Measurements from ENCODE around the gene KLK11. TPM values are rescaled to one million over a fixed set of nuclear protein-coding genes. Genes with fewer than 3 reads are reported as not detected.

Gene KLK11
- total and polyA plus RNA-seq, 2 of the 8 experiments (the other 6 are each of a cell fraction or from before 2014, with no cell fraction given): 0.45 TPM; not detected in 1

- TF ChIP-seq CHD7 (IDR thresholded peaks at IDR 0.05; ENCODE audit: insufficient replicate concordance, low read length) (no peak), SP4 (IDR thresholded peaks at IDR 0.05; ENCODE audit: low read length) (no peak), GTF2F1 (IDR thresholded peaks at IDR 0.05; ENCODE audit: borderline replicate concordance, low read depth, low read length) (no peak)
Observed at GRCh38 chr19:51071095-51071405, 44.6 kb upstream of the KLK11 start (continued).

Measured in H1 (cell line).